Astrocyte (in vitro differentiated cells and primary cell): ENCODE data around the gene CNOT1. TPM values are rescaled to one million over a fixed set of nuclear protein-coding genes. Genes with fewer than 3 reads are reported as not detected.

ENCODE experiments used
- DNase-seq: peaks from one replicate; pipeline ENCODE4 v3.0.0-alpha.2; 2010; ENCODE audit warnings: low read depth
- FAIRE-seq: peaks from 2 replicates; lab custom pipeline; 2011; peaks lifted over from hg19 to GRCh38; lab: Jason Lieb, UNC
- H2AFZ ChIP-seq: 2 replicates; pipeline ENCODE4 v1.6.0; 2012; ENCODE audit warnings: low read depth, low read length, inconsistent platforms
- H3K27ac ChIP-seq: 2 replicates; pipeline ENCODE4 v1.5.1; 2011; ENCODE audit warnings: low read depth, low read length, inconsistent platforms
- H3K27me3 ChIP-seq: 2 replicates; pipeline ENCODE4 v1.6.0; 2011; ENCODE audit warnings: low read length, inconsistent platforms; ENCODE audit not compliant: insufficient read depth
- H3K36me3 ChIP-seq: 2 replicates; pipeline ENCODE4 v1.5.1; 2011; ENCODE audit warnings: low read length, inconsistent platforms; ENCODE audit not compliant: insufficient read depth
- H3K4me1 ChIP-seq: 2 replicates; pipeline ENCODE4 v1.5.1; 2011; ENCODE audit warnings: low read length, inconsistent platforms; ENCODE audit not compliant: insufficient read depth
- H3K4me2 ChIP-seq: 2 replicates; pipeline ENCODE4 v1.6.0; 2012; ENCODE audit warnings: low read length, inconsistent platforms
- H3K4me3 ChIP-seq: 2 replicates; pipeline ENCODE4 v1.5.1; 2011; ENCODE audit warnings: low read depth, mild to moderate bottlenecking, low read length, inconsistent platforms; ENCODE audit not compliant: insufficient read depth
- H3K79me2 ChIP-seq: 2 replicates; pipeline ENCODE4 v1.6.0; 2012; ENCODE audit warnings: mild to moderate bottlenecking, low read length, inconsistent platforms; ENCODE audit not compliant: insufficient read depth
- H3K9ac ChIP-seq: 2 replicates; pipeline ENCODE4 v1.6.0; 2012; ENCODE audit warnings: mild to moderate bottlenecking, low read length, inconsistent platforms
- H3K9me3 ChIP-seq: 2 replicates; pipeline ENCODE4 v1.5.1; 2012; ENCODE audit warnings: low read depth, mild to moderate bottlenecking, low read length, inconsistent platforms; ENCODE audit not compliant: insufficient read depth
- H4K20me1 ChIP-seq: 2 replicates; pipeline ENCODE4 v1.6.0; 2012; ENCODE audit warnings: low read length, inconsistent platforms; ENCODE audit not compliant: insufficient read depth
- H3K27ac Mint-ChIP-seq: one replicate; pipeline ENCODE4 v1.8.0; 2021; ENCODE audit warnings: mild to moderate bottlenecking, mixed read lengths; ENCODE audit not compliant: unreplicated experiment
- H3K27me3 Mint-ChIP-seq: one replicate; pipeline ENCODE4 v1.8.0; 2021; ENCODE audit warnings: low read depth, mixed read lengths; ENCODE audit not compliant: unreplicated experiment
- H3K36me3 Mint-ChIP-seq: one replicate; pipeline ENCODE4 v1.8.0; 2021; ENCODE audit warnings: low read depth, mixed read lengths; ENCODE audit not compliant: unreplicated experiment
- H3K4me1 Mint-ChIP-seq: one replicate; pipeline ENCODE4 v1.8.0; 2021; ENCODE audit warnings: low read depth, mixed read lengths; ENCODE audit not compliant: unreplicated experiment
- H3K4me3 Mint-ChIP-seq: one replicate; pipeline ENCODE4 v1.8.0; 2021; ENCODE audit warnings: mild to moderate bottlenecking, moderate library complexity, mixed read lengths; ENCODE audit not compliant: unreplicated experiment
- H3K9me3 Mint-ChIP-seq: one replicate; pipeline ENCODE4 v1.8.0; 2021; ENCODE audit warnings: mild to moderate bottlenecking, mixed read lengths; ENCODE audit not compliant: unreplicated experiment
- CTCF ChIP-seq: IDR thresholded peaks from 2 replicates; pipeline ENCODE4 v1.5.1; 2011; ENCODE audit warnings: low read depth, mild to moderate bottlenecking, inconsistent platforms, low read length, moderate library complexity; ENCODE audit not compliant: insufficient read depth
- EZH2 ChIP-seq: IDR thresholded peaks from 2 replicates; pipeline ENCODE4 v1.6.1; 2012; ENCODE audit warnings: mild to moderate bottlenecking, low read length, inconsistent platforms; ENCODE audit not compliant: insufficient read depth
- total RNA-seq: library from RNA; stranded (reverse); gene quantifications from 2 replicates; pipeline ENCODE4 v1.2.1, GENCODE V29; 2021

The CNOT1 gene
- total RNA-seq, 1 donor from 2014 or later: 212 TPM

- Histone ChIP-seq H3K4me1 (no peaks in the 10 kb centered on the region), H4K20me1 (peaks cover 50% of the 10 kb centered on the region), H3K36me3 (peaks cover 55% of the 10 kb centered on the region), H3K4me3 (no peak overlapping the region), H2AFZ (no peak overlapping the region), H3K27me3 (no peaks in the 10 kb centered on the region), H3K9me3 (no peaks in the 10 kb centered on the region), H3K27ac (no peak overlapping the region), H3K79me2 (peaks cover 50% of the 10 kb centered on the region), H3K4me2 (no peak overlapping the region), H3K9ac (no peak overlapping the region)
- no peak for FAIRE-seq
- H3K27me3 Mint-ChIP-seq: no peaks in the 10 kb centered on the region
- DNase-seq: no peak
- H3K9me3 Mint-ChIP-seq: no peaks in the 10 kb centered on the region
- peaks cover 23% of the 10 kb centered on the region for H3K36me3 Mint-ChIP-seq
- no peak for TF ChIP-seq CTCF
- no peak for TF ChIP-seq EZH2
- H3K27ac Mint-ChIP-seq: no peak overlapping the region
- peaks cover 3% of the 10 kb centered on the region for H3K4me1 Mint-ChIP-seq
- no peak overlapping the region for H3K4me3 Mint-ChIP-seq
These were observed 40.2 kb downstream of the CNOT1 start for GRCh38 chr16:58589326-58589905.

- Histone ChIP-seq H2AFZ (no peak overlapping the region), H3K79me2 (peaks cover 43% of the 10 kb centered on the region), H3K36me3 (peaks cover 53% of the 10 kb centered on the region), H4K20me1 (peaks cover 51% of the 10 kb centered on the region), H3K27me3 (no peaks in the 10 kb centered on the region), H3K27ac (no peak overlapping the region), H3K9me3 (no peaks in the 10 kb centered on the region), H3K4me3 (no peak overlapping the region), H3K4me1 (peaks cover 1% of the 10 kb centered on the region), H3K9ac (no peak overlapping the region), H3K4me2 (no peak overlapping the region)
- TF ChIP-seq EZH2: no peak
- FAIRE-seq: no peak
- Mint-ChIP-seq H3K36me3 (peaks cover 23% of the 10 kb centered on the region), H3K4me3 (no peak overlapping the region), H3K27me3 (no peaks in the 10 kb centered on the region), H3K9me3 (no peaks in the 10 kb centered on the region), H3K27ac (no peak overlapping the region), H3K4me1 (peaks cover 3% of the 10 kb centered on the region)
- DNase-seq: no peak
These were observed 41.2 kb downstream of the CNOT1 start for GRCh38 chr16:58588406-58588805.

- no peak overlapping the region for H3K4me3 ChIP-seq
- no peak overlapping the region for H2AFZ ChIP-seq
- H3K27me3 ChIP-seq: no peaks in the 10 kb centered on the region
- peaks cover 3% of the 10 kb centered on the region for H3K4me1 Mint-ChIP-seq
- no peak for TF ChIP-seq CTCF
- no peak for TF ChIP-seq EZH2
- peaks cover 3% of the 10 kb centered on the region for H3K4me1 ChIP-seq
- no peak overlapping the region for H3K27ac ChIP-seq
- H3K27me3 Mint-ChIP-seq: no peaks in the 10 kb centered on the region
- H3K79me2 ChIP-seq: peaks cover 28% of the 10 kb centered on the region
- no peaks in the 10 kb centered on the region for H3K9me3 ChIP-seq
- peaks cover 29% of the 10 kb centered on the region for H3K36me3 Mint-ChIP-seq
- DNase-seq (no peak), FAIRE-seq (no peak)
- H3K4me2 ChIP-seq: no peak overlapping the region
- peaks cover 60% of the 10 kb centered on the region for H3K36me3 ChIP-seq
- no peak overlapping the region for H3K4me3 Mint-ChIP-seq
- no peak overlapping the region for H3K27ac Mint-ChIP-seq
- no peaks in the 10 kb centered on the region for H3K9me3 Mint-ChIP-seq
- H4K20me1 ChIP-seq: peaks cover 44% of the 10 kb centered on the region
- no peak overlapping the region for H3K9ac ChIP-seq
These were observed 43.1 kb downstream of the CNOT1 start for GRCh38 chr16:58586340-58587030.
